Gastrocnemius medialis (tissue), 4 donors: ENCODE measurements around the gene SPECC1. TPM values are rescaled to one million over a fixed set of nuclear protein-coding genes. Genes with fewer than 3 reads are reported as not detected.

Source experiments
- ATAC-seq, 2 donors: fragments of 150-250 bp; one replicate each; pipeline ENCODE4 v1.9.1; 2016
- DNase-seq, 2 donors: peaks; one replicate each; pipeline ENCODE4 v3.0.0-alpha.2; 2019
- H3K27ac ChIP-seq, 4 donors: fragments of 200-600 bp; sonication (generic); 1 replicate in 1 of 4; 2 replicates in 3 of 4; pipeline ENCODE4 v1.5.1; 2016 to 2018; ENCODE audit warnings: mild to moderate bottlenecking in 2 of 4, moderate library complexity in 1 of 4
- H3K27me3 ChIP-seq, 3 donors: fragments of 200-600 bp; sonication (generic) in 2 of 3; 1 replicate in 1 of 3; 2 replicates in 2 of 3; pipeline versions ENCODE4 v1.5.1 to v1.6.0; 2016 to 2019; ENCODE audit warnings: mild to moderate bottlenecking in 1 of 3, moderate library complexity in 1 of 3
- H3K36me3 ChIP-seq, 2 donors: fragments of 200-600 bp; sonication (generic) in 1 of 2; one replicate each; pipeline ENCODE4 v1.5.1; 2017 to 2018
- H3K4me1 ChIP-seq, 2 donors: fragments of 200-600 bp; sonication (generic) in 1 of 2; one replicate each; pipeline ENCODE4 v1.5.1; 2016 to 2017; ENCODE audit warnings: mild to moderate bottlenecking in 2 of 2
- H3K4me3 ChIP-seq, 4 donors: fragments of 200-600 bp; sonication (generic) in 3 of 4; 1 replicate in 1 of 4; 2 replicates in 3 of 4; pipeline ENCODE4 v1.5.1; 2016 to 2019; ENCODE audit warnings: mild to moderate bottlenecking in 2 of 4
- H3K9me3 ChIP-seq, 3 donors: fragments of 200-600 bp; sonication (generic) in 2 of 3; 1 replicate in 1 of 3; 2 replicates in 2 of 3; pipeline ENCODE4 v1.5.1; 2016 to 2019
- POLR2A ChIP-seq, 2 donors: fragments of 450-650 bp; IDR thresholded peaks; one replicate each; pipeline ENCODE4 v1.6.1; 2017; ENCODE audit warnings: antibody characterized with exemption in 2 of 2, mild to moderate bottlenecking in 2 of 2, moderate library complexity in 2 of 2
- in situ Hi-C, 4 donors: fragments of 200-750 bp; cut with MboI; loops; one replicate each; pipeline versions ENCODE4 v1.15.0 to v1.8.0; 2017; ENCODE audit warnings: low sequenced_read_pairs in 4 of 4
- intact Hi-C: fragments of 100-400 bp; cut with DNase I; formaldehyde crosslinking; loops from one replicate; pipeline ENCODE4 v1.15.1; 2023; ENCODE audit warnings: low total_unique reads
- total RNA-seq, 4 donors: library from RNA; depleted of rRNA; stranded (reverse); fragments of >200 nt; gene quantifications; one replicate each; pipeline versions ENCODE4 v1.1.0 to v1.2.3, GENCODE V29; 2016
- TF ChIP-seq, protein P1 (sequence below), 5 experiments: fragments of 450-650 bp in 3 of 5; fragments of 200-600 bp in 2 of 5; sonication (generic) in 2 of 5; IDR thresholded peaks in 4 of 5; conservative IDR thresholded peaks in 1 of 5; 1 replicate in 4 of 5; 2 replicates in 1 of 5; pipeline ENCODE4 v1.5.1; 2016 to 2019; ENCODE audit warnings: antibody characterized with exemption in 5 of 5, mild to moderate bottlenecking in 3 of 5, moderate library complexity in 3 of 5

SPECC1 gene
- total RNA-seq, 4 donors from 2014 or later, result 6.1 to 17.9 (median 9.5) TPM

GRCh38 chr17:20128036-20128667 lies 119.0 kb downstream of the SPECC1 start:
- Histone ChIP-seq H3K36me3 (no peaks in the 10 kb centered on the region), H3K4me1 (no peaks in the 10 kb centered on the region), H3K27ac (no peak overlapping the region), H3K4me3 (no peak overlapping the region), H3K9me3 (no peaks in the 10 kb centered on the region), H3K27me3 (no peaks in the 10 kb centered on the region)
- TF ChIP-seq POLR2A (IDR thresholded peaks at IDR 0.05), result no peak
- TF ChIP-seq, protein P1, sequence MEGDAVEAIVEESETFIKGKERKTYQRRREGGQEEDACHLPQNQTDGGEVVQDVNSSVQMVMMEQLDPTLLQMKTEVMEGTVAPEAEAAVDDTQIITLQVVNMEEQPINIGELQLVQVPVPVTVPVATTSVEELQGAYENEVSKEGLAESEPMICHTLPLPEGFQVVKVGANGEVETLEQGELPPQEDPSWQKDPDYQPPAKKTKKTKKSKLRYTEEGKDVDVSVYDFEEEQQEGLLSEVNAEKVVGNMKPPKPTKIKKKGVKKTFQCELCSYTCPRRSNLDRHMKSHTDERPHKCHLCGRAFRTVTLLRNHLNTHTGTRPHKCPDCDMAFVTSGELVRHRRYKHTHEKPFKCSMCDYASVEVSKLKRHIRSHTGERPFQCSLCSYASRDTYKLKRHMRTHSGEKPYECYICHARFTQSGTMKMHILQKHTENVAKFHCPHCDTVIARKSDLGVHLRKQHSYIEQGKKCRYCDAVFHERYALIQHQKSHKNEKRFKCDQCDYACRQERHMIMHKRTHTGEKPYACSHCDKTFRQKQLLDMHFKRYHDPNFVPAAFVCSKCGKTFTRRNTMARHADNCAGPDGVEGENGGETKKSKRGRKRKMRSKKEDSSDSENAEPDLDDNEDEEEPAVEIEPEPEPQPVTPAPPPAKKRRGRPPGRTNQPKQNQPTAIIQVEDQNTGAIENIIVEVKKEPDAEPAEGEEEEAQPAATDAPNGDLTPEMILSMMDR (IDR thresholded peaks at IDR 0.05 in 4 of 5, conservative IDR thresholded peaks at IDR 0.05 in 1 of 5), result no peak
- DNase-seq (no peak), ATAC-seq (no peak)
- intact Hi-C loops (no loop called here), in situ Hi-C loops (no loop called here)

- H3K4me1 ChIP-seq, result no peaks in the 10 kb centered on the region
- no peaks in the 10 kb centered on the region for H3K9me3 ChIP-seq
- H3K4me3 ChIP-seq, result no peak overlapping the region
- DNase-seq (no peak), ATAC-seq (no peak)
- H3K27me3 ChIP-seq, result no peaks in the 10 kb centered on the region
- no peak overlapping the region for H3K27ac ChIP-seq
- TF ChIP-seq, protein P1 (IDR thresholded peaks at IDR 0.05 in 4 of 5, conservative IDR thresholded peaks at IDR 0.05 in 1 of 5), result no peak
- no peak for TF ChIP-seq POLR2A (IDR thresholded peaks at IDR 0.05)
- in situ Hi-C loops (no loop called here), intact Hi-C loops (no loop called here)
- no peaks in the 10 kb centered on the region for H3K36me3 ChIP-seq
Observed at GRCh38 chr17:20133517-20133916, 124.4 kb downstream of the SPECC1 start.

DNA sequence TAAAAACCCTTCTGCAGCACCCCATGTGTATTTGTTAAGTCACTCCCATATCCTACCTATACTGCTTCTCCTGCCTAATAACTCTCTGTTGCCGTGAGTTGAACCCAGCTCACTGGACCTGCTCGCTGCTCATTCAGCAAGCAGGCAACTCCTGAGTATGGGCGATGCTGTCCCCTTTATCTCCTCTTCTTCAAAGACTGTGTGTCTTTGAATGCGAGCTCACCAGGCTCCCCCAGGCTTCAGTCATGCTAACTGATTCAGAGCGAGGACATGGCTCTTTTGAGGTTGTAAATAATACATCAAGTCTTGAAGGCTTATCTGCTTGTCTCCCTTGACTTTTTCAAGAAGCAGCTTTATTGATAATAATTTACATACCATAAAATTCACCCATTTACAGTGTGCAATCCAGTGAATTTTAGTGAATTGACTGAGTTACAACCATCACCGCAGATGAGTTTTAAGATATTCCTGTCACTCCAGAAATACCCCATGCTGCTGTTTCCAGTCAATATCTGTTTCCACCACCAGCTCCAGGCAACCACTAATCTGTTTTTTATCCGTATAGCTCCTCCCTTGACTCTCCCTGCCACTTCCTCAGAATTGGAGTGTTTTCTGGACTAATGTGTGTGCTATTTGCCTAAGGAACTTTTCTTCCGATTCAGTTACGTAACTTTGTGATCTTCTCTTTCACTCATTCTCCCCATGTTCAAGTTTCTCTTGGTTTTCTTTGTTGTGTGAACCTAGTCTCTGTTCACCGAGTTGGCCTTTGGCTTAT lies 132.2 kb downstream of the SPECC1 start:
- ATAC-seq (no peak), DNase-seq (no peak)
- Histone ChIP-seq H3K36me3 (no peaks in the 10 kb centered on the region), H3K9me3 (no peaks in the 10 kb centered on the region), H3K27me3 (no peaks in the 10 kb centered on the region), H3K27ac (no peak overlapping the region), H3K4me3 (no peak overlapping the region), H3K4me1 (no peaks in the 10 kb centered on the region)
- TF ChIP-seq, protein P1 (IDR thresholded peaks at IDR 0.05 in 4 of 5, conservative IDR thresholded peaks at IDR 0.05 in 1 of 5), result no peak
- no peak for TF ChIP-seq POLR2A (IDR thresholded peaks at IDR 0.05)
- in situ Hi-C loops, result no loop called here
- intact Hi-C loops, result no loop called here

GRCh38 chr17:20142268-20142667 lies 133.1 kb downstream of the SPECC1 start:
- H3K4me1 ChIP-seq, result no peaks in the 10 kb centered on the region
- H3K9me3 ChIP-seq, result no peaks in the 10 kb centered on the region
- in situ Hi-C loops (no loop called here), intact Hi-C loops (no loop called here)
- no peak overlapping the region for H3K27ac ChIP-seq
- no peaks in the 10 kb centered on the region for H3K27me3 ChIP-seq
- no peak overlapping the region for H3K4me3 ChIP-seq
- no peak for TF ChIP-seq POLR2A (IDR thresholded peaks at IDR 0.05)
- TF ChIP-seq, protein P1 (IDR thresholded peaks at IDR 0.05 in 4 of 5, conservative IDR thresholded peaks at IDR 0.05 in 1 of 5), result no peak
- ATAC-seq (no peak), DNase-seq (no peak)
- no peaks in the 10 kb centered on the region for H3K36me3 ChIP-seq
